Activated CD4-positive, alpha-beta T cell treated with anti-CD3 and anti-CD28 coated beads, Interleukin-10, Interleukin-2, amounts not matched to agents 100 ng/mL and 50 ng/mL, durations not matched to agents 16 hours and 8 hours (primary cell): ENCODE measurements around the gene ANP32A.
"Not testable (repeated sequence)": the region's sequence is repeated elsewhere in the genome, so short reads cannot be mapped to it uniquely, and the experiment has no call there.

Source experiments
- DNase-seq: peaks from one replicate; pipeline ENCODE4 v3.0.0-alpha.2; 2020

ANP32A gene

GRCh38 chr15:68820295-68821189 is at the start of gene ANP32A:
ANP32A (minus strand) TSS chr15:68820895; CDS start chr15:68820751, 144 bp downstream.
- peak; percentile 97 for DNase-seq

GRCh38 chr15:68868296-68868695 is 47.6 kb upstream of the ANP32A start:
- no peak for DNase-seq

- DNase-seq, result no peak
Observed at GRCh38 chr15:68862415-68862814, 41.7 kb upstream of the ANP32A start.

- not testable (repeated sequence) for DNase-seq
Observed at GRCh38 chr15:68858666-68859065, 38.0 kb upstream of the ANP32A start.

GRCh38 chr15:68857443-68857842 is 36.7 kb upstream of the ANP32A start:
- not testable (repeated sequence) for DNase-seq

GRCh38 chr15:68852461-68852860 is 31.8 kb upstream of the ANP32A start:
- no peak for DNase-seq

GRCh38 chr15:68851971-68852370 is 31.3 kb upstream of the ANP32A start:
- no peak for DNase-seq

GRCh38 chr15:68849497-68849896 is 28.8 kb upstream of the ANP32A start:
- DNase-seq, result no peak

- no peak for DNase-seq
Observed at GRCh38 chr15:68846851-68847439, 26.2 kb upstream of the ANP32A start.

- no peak for DNase-seq
Observed at GRCh38 chr15:68844856-68845550, 24.3 kb upstream of the ANP32A start.

- peak; percentile 15 for DNase-seq
Observed at GRCh38 chr15:68843425-68844311, 23.0 kb upstream of the ANP32A start.

GRCh38 chr15:68842958-68843357 is 22.3 kb upstream of the ANP32A start:
- no peak for DNase-seq

GRCh38 chr15:68834346-68834745 is 13.7 kb upstream of the ANP32A start:
- no peak for DNase-seq

- DNase-seq, result peak; percentile 15
Observed at GRCh38 chr15:68833700-68834331, 13.1 kb upstream of the ANP32A start.

- peak; percentile 21 for DNase-seq
Observed at GRCh38 chr15:68830141-68830785, 9.6 kb upstream of the ANP32A start.

- peak; percentile 41 for DNase-seq
Observed at GRCh38 chr15:68829068-68829467, 8.4 kb upstream of the ANP32A start.

GRCh38 chr15:68823561-68823960 is 2.9 kb upstream of the ANP32A start:
- no peak for DNase-seq

GRCh38 chr15:68822818-68823217 is 2.1 kb upstream of the ANP32A start:
- no peak for DNase-seq

- DNase-seq, result peak; percentile 49
Observed at GRCh38 chr15:68821841-68822381, 1.2 kb upstream of the ANP32A start.

GRCh38 chr15:68821190-68821840 is 620 bp upstream of the ANP32A start:
- no peak for DNase-seq
